Inflammatory macrophage (primary cell): Measurements from ENCODE around the gene MFRP.

Experiments used
- DNase-seq, 2 donors: peaks; one replicate each; pipeline ENCODE4 v3.0.0-alpha.2; 2020 to 2022

The MFRP gene

GRCh38 chr11:119372260-119373058 lies 26.0 kb upstream of the MFRP start:
- no peak for DNase-seq

GRCh38 chr11:119371778-119372182 lies 25.3 kb upstream of the MFRP start:
- DNase-seq: peak; percentile 15 to 40

GRCh38 chr11:119371067-119371601 lies 24.6 kb upstream of the MFRP start:
- DNase-seq: no peak

- no peak for DNase-seq
These were observed 24.1 kb upstream of the MFRP start for GRCh38 chr11:119370486-119371046.

- no peak for DNase-seq
These were observed 22.8 kb upstream of the MFRP start for GRCh38 chr11:119369132-119369925.

GRCh38 chr11:119368121-119369034 lies 21.9 kb upstream of the MFRP start:
- DNase-seq: no peak

- peak; percentile 70 to 87 for DNase-seq
These were observed 21.2 kb upstream of the MFRP start for GRCh38 chr11:119367661-119368120.

- DNase-seq: peak in 1 of 2 donors; percentile 49
These were observed 20.4 kb upstream of the MFRP start for GRCh38 chr11:119366690-119367620.

- peak; percentile 54 to 78 for DNase-seq
These were observed 18.6 kb upstream of the MFRP start for GRCh38 chr11:119365071-119365591.

GRCh38 chr11:119363851-119364590 lies 17.5 kb upstream of the MFRP start:
- DNase-seq: peak; percentile 68 to 83

- no peak for DNase-seq
These were observed 16.8 kb upstream of the MFRP start for GRCh38 chr11:119363081-119363850.

- DNase-seq: no peak
These were observed 16.2 kb upstream of the MFRP start for GRCh38 chr11:119362741-119363080.

GRCh38 chr11:119361941-119362725 lies 15.6 kb upstream of the MFRP start:
- peak in 1 of 2 donors; percentile 55 for DNase-seq

GRCh38 chr11:119361056-119361787 lies 14.7 kb upstream of the MFRP start:
- peak; percentile 84 to 95 for DNase-seq

GRCh38 chr11:119359365-119360214 lies 13.1 kb upstream of the MFRP start:
- DNase-seq: peak; percentile 71 to 80

GRCh38 chr11:119357074-119357473 lies 10.6 kb upstream of the MFRP start:
- DNase-seq: no peak
